ENCODE data around the gene ACTC1.

DNA sequence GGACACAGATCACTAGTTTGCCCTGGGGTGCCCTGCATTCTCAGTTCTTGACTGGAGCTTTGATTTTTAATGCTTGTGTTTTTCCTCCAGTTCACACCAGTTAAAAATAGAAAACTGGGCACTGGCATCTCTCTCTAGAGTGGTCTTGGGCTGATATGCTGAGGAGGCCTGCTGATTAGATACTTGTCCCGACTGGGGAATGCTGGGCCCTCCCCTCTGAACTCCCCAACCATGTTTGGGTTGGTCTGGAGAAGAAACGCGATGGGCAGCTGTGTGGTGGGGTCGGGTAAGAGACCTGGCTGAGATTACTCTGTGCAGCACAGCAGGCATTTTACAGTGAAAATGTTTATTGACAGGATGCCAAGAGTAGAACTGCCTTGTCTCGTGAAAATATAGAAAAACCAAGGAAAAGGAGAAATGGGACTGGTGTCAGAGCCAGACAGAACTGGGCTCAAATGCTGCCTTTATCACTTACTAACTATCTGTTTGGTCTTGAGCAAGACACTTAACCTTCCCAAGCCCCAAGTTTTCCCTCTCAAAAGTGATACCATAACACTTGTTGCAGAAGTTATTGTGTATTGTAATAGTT, 1.6 kb upstream of the ACTC1 start:
- TF ChIP-seq, protein P1, sequence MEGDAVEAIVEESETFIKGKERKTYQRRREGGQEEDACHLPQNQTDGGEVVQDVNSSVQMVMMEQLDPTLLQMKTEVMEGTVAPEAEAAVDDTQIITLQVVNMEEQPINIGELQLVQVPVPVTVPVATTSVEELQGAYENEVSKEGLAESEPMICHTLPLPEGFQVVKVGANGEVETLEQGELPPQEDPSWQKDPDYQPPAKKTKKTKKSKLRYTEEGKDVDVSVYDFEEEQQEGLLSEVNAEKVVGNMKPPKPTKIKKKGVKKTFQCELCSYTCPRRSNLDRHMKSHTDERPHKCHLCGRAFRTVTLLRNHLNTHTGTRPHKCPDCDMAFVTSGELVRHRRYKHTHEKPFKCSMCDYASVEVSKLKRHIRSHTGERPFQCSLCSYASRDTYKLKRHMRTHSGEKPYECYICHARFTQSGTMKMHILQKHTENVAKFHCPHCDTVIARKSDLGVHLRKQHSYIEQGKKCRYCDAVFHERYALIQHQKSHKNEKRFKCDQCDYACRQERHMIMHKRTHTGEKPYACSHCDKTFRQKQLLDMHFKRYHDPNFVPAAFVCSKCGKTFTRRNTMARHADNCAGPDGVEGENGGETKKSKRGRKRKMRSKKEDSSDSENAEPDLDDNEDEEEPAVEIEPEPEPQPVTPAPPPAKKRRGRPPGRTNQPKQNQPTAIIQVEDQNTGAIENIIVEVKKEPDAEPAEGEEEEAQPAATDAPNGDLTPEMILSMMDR (conservative IDR thresholded peaks at IDR 0.05; ENCODE audit: low read depth, low read length), result no peak
- no peak for TF ChIP-seq EZH2 (IDR thresholded peaks at IDR 0.05; ENCODE audit: borderline replicate concordance, low read depth, low read length, poor library complexity, severe bottlenecking)

Data from A673 (cell line).